Heart left ventricle (tissue), 16 donors: ENCODE measurements around the gene LAMA2. TPM values are rescaled to one million over a fixed set of nuclear protein-coding genes. Genes with fewer than 3 reads are reported as not detected.

Experiments used
- ATAC-seq, 4 donors: fragments of 200-7000 bp; cut with Tn5 transposase; one replicate each; pipeline ENCODE4 v1.9.1; 2020 to 2022; ENCODE audit warnings: moderate library complexity in 4 of 4, mild to moderate bottlenecking in 3 of 4, moderate number of reproducible peaks in 1 of 4
- DNase-seq, 5 donors: peaks; one replicate each; pipeline ENCODE4 v3.0.0-alpha.2; 2020
- H3K27ac ChIP-seq, 12 donors: fragments of 200-600 bp; sonication (generic) in 4 of 12; one replicate each; pipeline versions ENCODE4 v1.5.0 to v1.8.0; 2016 to 2022; ENCODE audit warnings: mild to moderate bottlenecking in 2 of 12
- H3K27me3 ChIP-seq, 9 donors: fragments of 200-600 bp; sonication (generic) in 2 of 9; one replicate each; pipeline versions ENCODE4 v1.5.1 to v1.8.0; 2016 to 2022; ENCODE audit warnings: mild to moderate bottlenecking in 3 of 9
- H3K36me3 ChIP-seq, 9 donors: fragments of 200-600 bp; sonication (generic) in 2 of 9; one replicate each; pipeline versions ENCODE4 v1.5.0 to v1.8.0; 2018 to 2022; ENCODE audit warnings: mild to moderate bottlenecking in 2 of 9
- H3K4me1 ChIP-seq, 12 donors: fragments of 200-600 bp; sonication (generic) in 4 of 12; one replicate each; pipeline versions ENCODE4 v1.5.0 to v1.8.0; 2016 to 2022; ENCODE audit warnings: mild to moderate bottlenecking in 3 of 12
- H3K4me3 ChIP-seq, 12 donors: fragments of 200-600 bp; sonication (generic) in 4 of 12; one replicate each; pipeline versions ENCODE4 v1.5.0 to v1.8.0; 2017 to 2022; ENCODE audit warnings: mild to moderate bottlenecking in 9 of 12, moderate library complexity in 4 of 12
- H3K9me3 ChIP-seq, 12 donors: fragments of 200-600 bp; sonication (generic) in 4 of 12; one replicate each; pipeline versions ENCODE4 v1.5.0 to v1.8.0; 2016 to 2022; ENCODE audit warnings: mild to moderate bottlenecking in 1 of 12
- CTCF ChIP-seq, 12 donors: fragments of 200-600 bp; sonication (generic) in 4 of 12; IDR thresholded peaks; one replicate each; pipeline versions ENCODE4 v1.5.0 to v1.8.0; 2018 to 2022; ENCODE audit warnings: antibody characterized with exemption in 12 of 12, mild to moderate bottlenecking in 5 of 12
- POLR2A ChIP-seq, 2 donors: fragments of 450-650 bp; IDR thresholded peaks; one replicate each; pipeline ENCODE4 v1.6.1; 2017; ENCODE audit warnings: antibody characterized with exemption in 2 of 2, mild to moderate bottlenecking in 2 of 2, moderate library complexity in 2 of 2
- WGBS, 4 donors: extraction: QIAGEN DNeasy Blood & Tissue Kit in 2 of 4; methylation state at CpG; one replicate each; pipeline versions ENCODE4 v1.1.5 to v1.1.7; 2013 to 2018; 5-methylcytosine and 5-hydroxymethylcytosine counted together
- intact Hi-C, 10 donors: fragments of 100-400 bp; cut with DNase I; formaldehyde crosslinking; loops; one replicate each; pipeline versions ENCODE4 v1.11.1 to v1.14.2; 2022
- polyA plus RNA-seq, 2 donors: library from polyadenylated mRNA; stranded (reverse); fragments of 200-250 nt; gene quantifications; one replicate each; pipeline ENCODE4 v1.2.3, GENCODE V29; 2013
- total RNA-seq, 9 donors: library from RNA; depleted of rRNA in 2 of 9; stranded (reverse); fragments of >200 nt in 2 of 9; fragmentation: NEBNext Ultra II Directional in 3 of 9; extraction: Animal tissue kit (Norgen Biotek cat#: 25700) in 3 of 9; gene quantifications; one replicate each; pipeline versions ENCODE4 v1.1.0 to v1.2.4, GENCODE V29; 2016 to 2023
- donor health status: ischemic (EF 13 %, LVEDD 7.1; RV severe dilation, severe dysfunction).
- donor health status: healthy with polysubstance abuse.
- donor health status: DM: no; HTN: yes; CAD: no.
- donor health status: DM: no; HTN: no; CAD: no.
- donor health status: ischemic (EF 25% LVEDD 6.9; RV normal size, moderate dysfunction).
- donor health status: ischemic (EF 25% LVEDD 5.7; RV mildly dilated, moderate dysfunction).
- donor health status: healthy.
- donor health status: DM: yes; HTN: yes; CAD: no.
- donor health status: ischemic (EF 35%, LVEDD 5.7; RV mildly dilated, moderate dysfunction).
- donor health status: nonischemic (EF 11% LVEDD 7.7; RV severe dilation, severe dysfunction).
- donor health status: DM: yes; HTN: yes; CAD: no.
- donor health status: PGD.
- donor health status: ischemic (EF 29% LVEDD 5.4; RV normal size, mild dysfunction).
- donor health status: nonischemic (EF 23%, LVEDD 6.1; RV moderate dilation, normal function).

The LAMA2 gene
- total and polyA plus RNA-seq, 11 donors = 34.8 to 299 (median 206) TPM

GRCh38 chr6:129434091-129434490 lies 551.2 kb downstream of the LAMA2 start:
- DNase-seq (no peak), ATAC-seq (peak; percentile 13 to 55 (median 36))
- intact Hi-C loops = no loop called here
- TF ChIP-seq CTCF (IDR thresholded peaks at IDR 0.05) (no peak), POLR2A (IDR thresholded peaks at IDR 0.05) (no peak)
- Histone ChIP-seq H3K9me3 (no peaks in the 10 kb centered on the region), H3K4me1 (peaks cover 0 to 24% (median 0%) of the 10 kb centered on the region in 12 donors), H3K4me3 (no peak overlapping the region), H3K27me3 (no peaks in the 10 kb centered on the region), H3K36me3 (peaks cover 0 to 85% (median 8%) of the 10 kb centered on the region in 9 donors), H3K27ac (peak overlapping the region in 2 of 12 donors; percentile 28 to 53)
- 34 to 51% (median 40%) methylated on average over 3 of the region's 3 CpGs for WGBS, 4 donors

GRCh38 chr6:129440691-129441090 lies 557.8 kb downstream of the LAMA2 start:
- peaks cover 0 to 79% (median 10%) of the 10 kb centered on the region in 9 donors for H3K36me3 ChIP-seq
- H3K4me1 ChIP-seq = peaks cover 0 to 38% (median 4%) of the 10 kb centered on the region in 12 donors
- intact Hi-C loops = no loop called here
- peak in 4 of 5 donors; percentile 16 to 40 (median 26) for DNase-seq
- WGBS, 4 donors = 23 to 29% (median 25%) methylated on average over 8 of the region's 8 CpGs
- no peaks in the 10 kb centered on the region for H3K27me3 ChIP-seq
- H3K9me3 ChIP-seq = no peaks in the 10 kb centered on the region
- TF ChIP-seq POLR2A (IDR thresholded peaks at IDR 0.05) (no peak), CTCF (IDR thresholded peaks at IDR 0.05) (no peak)
- H3K4me3 ChIP-seq = no peak overlapping the region
- peak; percentile 85 to 94 (median 91) for ATAC-seq
- H3K27ac ChIP-seq = peak overlapping the region in 9 of 12 donors; percentile 3 to 46 (median 21)

GRCh38 chr6:129444683-129445082 lies 561.7 kb downstream of the LAMA2 start:
- H3K27ac ChIP-seq = no peak overlapping the region
- ATAC-seq (no peak), DNase-seq (no peak)
- no peaks in the 10 kb centered on the region for H3K9me3 ChIP-seq
- H3K4me3 ChIP-seq = no peak overlapping the region
- peaks cover 0 to 82% (median 12%) of the 10 kb centered on the region in 9 donors for H3K36me3 ChIP-seq
- H3K27me3 ChIP-seq = no peaks in the 10 kb centered on the region
- H3K4me1 ChIP-seq = peaks cover 0 to 27% (median 4%) of the 10 kb centered on the region in 12 donors
- no peak for TF ChIP-seq CTCF (IDR thresholded peaks at IDR 0.05)
- TF ChIP-seq POLR2A (IDR thresholded peaks at IDR 0.05) = no peak
- 67 to 74% (median 69%) methylated on average over 3 of the region's 3 CpGs for WGBS, 4 donors
- intact Hi-C loops = no loop called here

- Histone ChIP-seq H3K36me3 (peaks cover 0 to 82% (median 22%) of the 10 kb centered on the region in 9 donors), H3K4me1 (peaks cover 0 to 12% (median 0%) of the 10 kb centered on the region in 12 donors), H3K9me3 (no peaks in the 10 kb centered on the region), H3K27ac (no peak overlapping the region), H3K27me3 (no peaks in the 10 kb centered on the region), H3K4me3 (no peak overlapping the region)
- ATAC-seq (no peak), DNase-seq (no peak)
- WGBS, 4 donors = 74 to 79% (median 77%) methylated on average over 6 to 7 of the region's 7 CpGs
- TF ChIP-seq POLR2A (IDR thresholded peaks at IDR 0.05) (no peak), CTCF (IDR thresholded peaks at IDR 0.05) (no peak)
- intact Hi-C loops = no loop called here
These were observed 563.6 kb downstream of the LAMA2 start for GRCh38 chr6:129446272-129447197.
